ENCODE results near the gene GPR61.

GPR61 gene

GRCh38 chr1:109523706-109524105 is 16.0 kb upstream of the GPR61 start (continued):
- TF ChIP-seq ZNF449 (tag by site-specific recombination; IDR thresholded peaks at IDR 0.05), result no peak

- POLR2A ChIA-PET, result no interaction called here
- Histone ChIP-seq H3K4me1 (ENCODE audit: control insufficient read depth, insufficient read depth, low read length) (no peaks in the 10 kb centered on the region), H3K9me3 (ENCODE audit: control insufficient read depth, insufficient read depth, low read depth, low read length) (no peaks in the 10 kb centered on the region), H3K4me3 (ENCODE audit: low read depth, low read length) (no peak overlapping the region), H3K36me3 (ENCODE audit: control insufficient read depth in 2 of 2, insufficient read depth in 1 of 2, low read length in 2 of 2) (no peaks in the 10 kb centered on the region), H3K27ac (ENCODE audit: extremely low read depth, low read depth, low read length) (no peak overlapping the region)
- TF ChIP-seq ZNF558 (tag by site-specific recombination; IDR thresholded peaks at IDR 0.05), result no peak
- no peak for TF ChIP-seq OVOL3 (tag by site-specific recombination; IDR thresholded peaks at IDR 0.05)
- TF ChIP-seq ZNF280C (tag by site-specific recombination; IDR thresholded peaks at IDR 0.05), result no peak
- no peak for TF ChIP-seq ZNF670 (tag by site-specific recombination; IDR thresholded peaks at IDR 0.05; ENCODE audit: low read depth)
- no peak for TF ChIP-seq KLF8 (tag by site-specific recombination; IDR thresholded peaks at IDR 0.05)
- no peak for TF ChIP-seq ZBTB17 (tag by site-specific recombination; IDR thresholded peaks at IDR 0.05)
- no peak for TF ChIP-seq ZNF16 (tag by site-specific recombination; IDR thresholded peaks at IDR 0.05; ENCODE audit: low read depth)
- no peak for TF ChIP-seq ZNF777 (tag by site-specific recombination; IDR thresholded peaks at IDR 0.05; ENCODE audit: borderline replicate concordance)
- no peak for TF ChIP-seq BCL6B (tag by site-specific recombination; IDR thresholded peaks at IDR 0.05)
- no peak for TF ChIP-seq ZNF571 (tag by site-specific recombination; IDR thresholded peaks at IDR 0.05)
- CTCF ChIA-PET, result interaction anchor here (20.8 kb wide), 1 partner anchor 24 kb away, joined by 1152 read pairs; the partner anchor contains the start of genes AMIGO1 and CYB561D1
Measured at GRCh38 chr1:109527098-109527811, 12.4 kb upstream of the GPR61 start.

- ChIA-PET CTCF (interaction anchor here (0.6 to 20.8 kb wide), 2 partner anchors 25 to 29 kb away, joined by 4 to 1152 read pairs; partner anchors contain the start of genes AMIGO1 and CYB561D1), POLR2A (interaction anchor here (1.4 kb wide), 1 partner anchor 12 kb away, joined by 3 read pairs; the partner anchor contains the start of gene GPR61)
- H3K36me3 ChIP-seq (ENCODE audit: control insufficient read depth in 2 of 2, insufficient read depth in 1 of 2, low read length in 2 of 2), result no peaks in the 10 kb centered on the region
- no peaks in the 10 kb centered on the region for H3K4me1 ChIP-seq (ENCODE audit: control insufficient read depth, insufficient read depth, low read length)
- H3K4me3 ChIP-seq (ENCODE audit: low read depth, low read length), result no peak overlapping the region
- H3K9me3 ChIP-seq (ENCODE audit: control insufficient read depth, insufficient read depth, low read depth, low read length), result no peaks in the 10 kb centered on the region
- H3K27ac ChIP-seq (ENCODE audit: extremely low read depth, low read depth, low read length), result no peak overlapping the region
- no peak for TF ChIP-seq ZNF416 (tag by site-specific recombination; IDR thresholded peaks at IDR 0.05)
- TF ChIP-seq GLI2 (tag by site-specific recombination; IDR thresholded peaks at IDR 0.05; ENCODE audit: borderline replicate concordance, low read depth), result no peak
- no peak for TF ChIP-seq ZNF398 (tag by site-specific recombination; IDR thresholded peaks at IDR 0.05)
- TF ChIP-seq HOXD13 (CRISPR knock-in tag; IDR thresholded peaks at IDR 0.05; ENCODE audit: borderline replicate concordance), result no peak
- no peak for TF ChIP-seq ZNF623 (tag by site-specific recombination; IDR thresholded peaks at IDR 0.05)
- no peak for TF ChIP-seq TRIM28 (IDR thresholded peaks at IDR 0.05; ENCODE audit: borderline replicate concordance, low read length)
- TF ChIP-seq ZFHX2 (tag by site-specific recombination; conservative IDR thresholded peaks at IDR 0.05), result no peak
- TF ChIP-seq GLIS1 (tag by site-specific recombination; IDR thresholded peaks at IDR 0.05), result no peak
- TF ChIP-seq REST (tag by site-specific recombination; IDR thresholded peaks at IDR 0.05), result no peak
- TF ChIP-seq KLF1 (tag by site-specific recombination; IDR thresholded peaks at IDR 0.05), result no peak
Measured at GRCh38 chr1:109527846-109528695, 11.6 kb upstream of the GPR61 start.
